HG02970 (cell line): ENCODE data around the gene PHACTR3.

ENCODE experiments used
- ATAC-seq: cut with Tn5 transposase; IDR thresholded peaks from one replicate; pipeline ENCODE4 v1.9.1; 2021; ENCODE audit warnings: mild to moderate bottlenecking, moderate library complexity, moderate number of reproducible peaks; ENCODE audit not compliant: unreplicated experiment, low FRiP score

Gene PHACTR3

DNA sequence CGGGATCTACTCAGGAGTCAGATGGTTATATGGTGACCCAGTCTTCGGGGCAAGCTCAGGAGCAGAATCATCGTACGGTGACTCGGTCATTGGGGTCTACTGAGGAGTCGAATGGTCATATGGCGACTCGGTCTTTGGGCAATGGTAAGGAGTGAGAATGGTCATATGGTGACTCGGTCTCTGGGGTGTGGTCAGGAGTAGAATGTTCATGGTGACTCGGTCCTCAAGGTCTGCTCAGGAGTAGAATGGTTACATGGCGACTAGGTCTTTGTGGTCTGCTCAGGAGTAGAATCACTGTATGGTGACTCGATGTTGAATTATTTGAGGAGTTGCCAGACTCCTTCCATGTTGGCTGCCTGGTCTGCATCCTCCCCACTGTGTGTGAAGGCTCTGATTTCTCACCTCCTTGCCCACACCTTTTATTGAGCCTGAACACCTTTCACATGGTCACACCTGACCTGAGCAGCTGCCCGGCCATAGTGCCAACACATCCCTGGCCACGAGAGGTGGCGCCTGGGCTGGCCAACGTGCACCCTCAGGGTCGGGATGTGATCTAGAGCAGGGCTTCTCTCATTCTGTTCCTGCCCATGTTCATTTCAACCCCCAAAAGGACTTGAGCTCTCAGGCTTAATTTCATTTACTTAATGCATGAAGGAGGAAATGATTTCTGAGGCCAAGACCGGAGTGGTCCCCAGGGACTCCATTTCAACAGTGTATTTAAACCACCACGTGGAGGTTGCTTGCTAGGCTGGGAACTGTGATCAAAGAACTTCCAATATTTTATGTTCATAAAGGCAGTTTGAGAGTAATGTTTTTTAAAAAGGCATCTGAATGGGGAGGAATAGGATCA, 119.5 kb downstream of the PHACTR3 start:
- no peak for ATAC-seq

GRCh38 chr20:59724457-59725366, 120.4 kb downstream of the PHACTR3 start:
- no peak for ATAC-seq

DNA sequence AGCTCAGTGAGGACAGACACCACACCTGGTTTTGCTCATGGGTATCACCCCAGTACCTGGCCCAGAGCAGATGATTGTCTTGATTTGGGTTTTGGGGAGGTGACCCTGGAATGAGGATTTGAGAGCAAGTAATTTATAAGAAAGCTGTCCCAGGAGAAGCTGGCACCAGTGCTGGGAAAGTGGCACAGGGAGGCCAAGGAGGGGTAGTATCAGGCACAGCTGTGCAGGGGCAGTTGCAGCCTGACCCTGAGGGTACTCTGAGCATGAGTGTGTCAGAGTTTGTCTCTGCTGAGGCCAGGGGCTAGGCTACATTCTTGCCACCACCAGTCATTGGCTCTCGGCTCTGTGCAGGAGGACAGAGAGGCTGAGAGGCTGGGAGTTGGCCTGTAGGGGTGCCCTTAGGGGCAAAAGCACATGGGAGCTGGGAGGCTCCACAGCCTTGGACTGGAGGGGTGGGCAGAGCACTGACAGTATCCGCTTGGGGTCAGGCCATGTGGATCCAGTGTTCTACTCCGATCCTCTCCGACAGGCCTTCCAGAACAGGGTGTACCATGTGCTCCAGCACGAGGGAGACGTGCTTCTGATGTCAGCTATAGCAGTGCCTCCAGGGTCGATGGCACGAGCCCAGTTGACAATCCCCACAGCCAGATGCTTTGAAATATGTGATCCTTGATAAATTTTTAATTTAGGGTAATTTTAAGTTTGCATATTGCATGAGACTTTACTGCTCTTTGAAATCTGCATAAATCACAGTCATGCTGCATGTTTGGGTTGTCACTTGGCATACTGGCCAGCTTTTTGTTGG, 121.3 kb downstream of the PHACTR3 start:
- ATAC-seq: no peak

DNA sequence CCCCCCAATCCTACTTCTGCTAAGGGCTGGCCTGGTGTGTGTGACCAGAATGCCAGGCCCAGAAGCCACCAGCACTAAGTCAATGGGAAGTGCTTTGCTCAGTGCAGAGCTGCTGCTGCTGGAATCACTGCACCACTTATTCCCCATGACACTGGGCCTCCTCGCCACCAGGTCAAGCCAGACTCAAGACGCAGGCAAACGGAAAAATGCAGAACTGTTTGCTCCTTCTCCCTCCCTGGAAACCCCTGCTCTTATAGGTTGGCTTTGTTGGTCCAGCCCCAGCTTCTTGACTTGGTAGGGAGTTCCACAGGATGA, 121.9 kb downstream of the PHACTR3 start:
- ATAC-seq: no peak

DNA sequence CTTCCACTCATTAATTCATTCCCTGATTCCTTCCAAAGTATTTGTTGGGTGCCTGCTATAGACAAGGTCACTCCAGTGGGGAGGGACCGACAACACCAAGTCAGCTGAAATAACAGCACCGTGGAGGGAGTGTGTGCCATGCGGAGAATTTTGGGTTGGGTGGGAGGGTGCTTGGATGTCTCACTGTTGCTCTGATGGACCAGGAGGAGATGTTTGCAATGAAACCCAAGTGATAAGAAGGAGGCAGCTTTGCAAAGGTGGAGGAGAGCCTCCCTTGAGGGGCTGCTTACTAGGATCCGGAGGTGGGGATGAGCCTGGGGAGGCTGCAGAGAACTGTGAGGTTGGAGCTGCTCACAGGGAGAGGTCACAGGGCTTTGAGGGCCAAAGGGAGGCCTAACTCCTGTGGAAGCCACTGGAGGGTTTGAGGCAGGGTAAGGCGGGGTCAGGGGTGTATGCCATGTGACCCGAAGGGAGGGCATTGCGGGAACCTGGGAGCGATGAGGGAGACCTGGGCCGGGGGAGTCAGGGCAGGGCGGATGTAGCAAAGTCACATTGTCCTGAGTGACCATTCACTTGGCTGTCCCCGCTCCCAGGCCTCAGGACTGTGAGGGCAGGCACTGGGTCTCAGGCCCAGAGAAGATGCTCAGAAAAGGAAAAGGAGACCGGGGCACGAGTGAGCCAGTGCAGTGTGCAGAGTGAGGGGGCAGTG, 124.5 kb downstream of the PHACTR3 start:
- no peak for ATAC-seq

DNA sequence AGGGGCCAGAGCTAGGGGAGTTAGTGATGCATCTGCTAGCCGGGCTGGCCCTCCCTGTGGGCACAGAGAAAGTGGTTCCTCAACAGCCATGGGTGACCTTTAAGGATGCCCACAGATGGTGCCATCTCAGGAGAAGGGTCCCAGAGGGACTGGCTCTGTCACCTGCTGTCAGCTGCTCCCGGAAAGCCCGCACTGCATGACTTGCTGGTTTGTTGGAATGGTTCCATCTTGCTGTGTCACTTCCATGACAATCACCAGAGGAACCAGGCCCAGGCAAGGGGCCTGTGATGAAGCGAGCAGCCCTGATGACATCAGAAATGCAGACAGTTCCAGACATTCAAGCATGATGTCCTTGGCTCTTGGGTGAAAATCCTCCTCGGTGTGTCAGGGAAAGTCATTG, 125.2 kb downstream of the PHACTR3 start:
- ATAC-seq: no peak

DNA sequence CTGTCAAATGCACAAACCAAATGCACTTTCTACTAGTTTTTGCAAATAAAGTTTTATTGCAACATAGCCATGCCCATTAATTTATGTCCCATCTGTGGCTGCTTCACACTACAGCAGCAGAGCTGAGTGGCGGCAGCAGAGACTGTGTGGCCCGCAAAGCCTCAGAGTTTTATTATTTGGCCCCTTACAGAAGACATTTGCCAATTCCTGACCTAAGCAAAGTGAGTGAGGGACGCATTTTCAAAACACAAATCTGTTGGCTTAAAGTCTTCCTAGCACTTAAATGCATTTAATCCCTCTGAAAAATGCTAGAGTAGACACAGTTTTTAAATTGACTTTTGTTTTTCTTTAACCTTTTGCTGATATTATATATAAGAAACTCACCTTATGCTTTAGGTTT, 126.4 kb downstream of the PHACTR3 start:
- ATAC-seq: no peak

DNA sequence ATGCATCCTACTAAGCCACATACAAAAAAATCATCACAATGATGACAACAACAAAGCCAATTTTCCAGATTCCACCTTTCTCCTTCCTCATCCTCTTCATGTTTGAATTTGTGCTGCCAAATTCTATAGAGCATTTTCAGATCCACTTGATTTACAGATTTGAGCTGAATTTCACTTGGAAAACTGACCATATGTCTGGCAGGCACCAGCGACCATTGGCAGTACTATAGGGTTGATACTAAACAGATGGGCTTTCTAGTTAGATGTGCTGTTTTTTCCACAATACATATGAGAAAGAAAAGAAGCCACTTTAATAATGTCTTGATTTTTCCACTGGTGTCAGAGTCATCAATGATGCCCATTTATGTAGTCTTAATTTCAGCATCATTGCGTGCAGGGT, 127.0 kb downstream of the PHACTR3 start:
- no peak for ATAC-seq

- ATAC-seq: no peak
Observed at GRCh38 chr20:59733351-59733750, 129.0 kb downstream of the PHACTR3 start.

- ATAC-seq: no peak
Observed at GRCh38 chr20:59735486-59735885, 131.1 kb downstream of the PHACTR3 start.

DNA sequence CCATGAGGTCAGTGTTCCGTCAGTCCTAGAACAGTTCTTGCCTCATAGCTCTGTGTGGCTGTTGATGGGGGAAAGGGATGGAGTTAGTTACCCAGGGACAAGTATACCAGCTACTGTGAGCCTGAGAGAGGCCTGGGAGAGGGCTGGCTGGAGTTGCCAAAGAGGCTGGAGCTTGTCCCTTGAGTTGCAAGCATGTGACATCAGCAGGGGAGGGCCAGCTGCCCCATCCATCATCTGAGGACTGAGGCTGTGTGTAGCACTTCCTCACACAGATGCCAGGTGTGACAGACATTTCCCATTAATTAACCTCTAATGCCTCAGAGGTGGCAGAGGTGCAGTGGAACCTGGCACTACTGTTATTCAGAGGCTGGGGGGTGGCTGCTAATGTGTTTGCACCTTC, 131.6 kb downstream of the PHACTR3 start:
- ATAC-seq: no peak

DNA sequence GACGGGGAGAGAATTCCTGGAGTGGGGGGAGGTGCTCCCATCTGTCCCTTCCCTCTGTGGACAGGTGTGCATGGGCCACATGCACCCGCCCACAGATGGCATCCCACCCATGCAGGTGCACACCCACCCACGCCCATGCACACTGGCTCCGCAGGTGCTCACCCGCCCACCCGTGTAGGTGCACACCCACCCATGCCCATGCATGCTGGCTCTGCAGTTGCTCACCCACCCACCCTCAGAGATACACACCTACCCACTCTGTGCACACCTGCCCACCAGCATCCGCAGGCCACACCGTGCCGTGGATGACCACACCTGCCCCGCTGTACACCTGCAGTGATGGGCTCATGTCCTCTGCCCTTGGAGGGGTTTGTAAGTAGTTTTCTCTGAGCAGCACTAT, 132.0 kb downstream of the PHACTR3 start:
- ATAC-seq: no peak

GRCh38 chr20:59737073-59737666, 132.8 kb downstream of the PHACTR3 start:
- no peak for ATAC-seq

- no peak for ATAC-seq
Observed at GRCh38 chr20:59737816-59738215, 133.5 kb downstream of the PHACTR3 start.

GRCh38 chr20:59738851-59739250, 134.5 kb downstream of the PHACTR3 start:
- no peak for ATAC-seq

- no peak for ATAC-seq
Observed at GRCh38 chr20:59740621-59741020, 136.3 kb downstream of the PHACTR3 start.

DNA sequence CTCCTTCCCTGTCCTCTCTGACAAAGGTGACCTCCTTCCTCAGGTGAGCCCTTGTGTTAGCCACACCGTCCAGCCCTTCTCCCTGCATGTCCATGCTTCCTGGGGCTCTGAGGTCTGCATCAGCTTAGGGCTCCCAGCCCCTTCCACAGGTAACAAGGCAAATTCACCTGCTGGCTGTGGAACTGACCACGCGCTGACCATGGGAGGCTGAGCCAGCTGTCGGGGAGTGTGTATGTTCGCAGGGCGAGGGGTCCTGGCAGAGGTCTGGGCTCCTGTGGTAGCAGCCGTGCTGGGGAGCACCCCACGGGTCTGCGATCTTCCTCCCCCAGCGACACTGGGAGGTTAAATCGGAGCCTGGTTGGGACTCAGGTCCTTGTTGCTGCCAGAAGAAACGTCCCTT, 136.7 kb downstream of the PHACTR3 start:
- no peak for ATAC-seq

DNA sequence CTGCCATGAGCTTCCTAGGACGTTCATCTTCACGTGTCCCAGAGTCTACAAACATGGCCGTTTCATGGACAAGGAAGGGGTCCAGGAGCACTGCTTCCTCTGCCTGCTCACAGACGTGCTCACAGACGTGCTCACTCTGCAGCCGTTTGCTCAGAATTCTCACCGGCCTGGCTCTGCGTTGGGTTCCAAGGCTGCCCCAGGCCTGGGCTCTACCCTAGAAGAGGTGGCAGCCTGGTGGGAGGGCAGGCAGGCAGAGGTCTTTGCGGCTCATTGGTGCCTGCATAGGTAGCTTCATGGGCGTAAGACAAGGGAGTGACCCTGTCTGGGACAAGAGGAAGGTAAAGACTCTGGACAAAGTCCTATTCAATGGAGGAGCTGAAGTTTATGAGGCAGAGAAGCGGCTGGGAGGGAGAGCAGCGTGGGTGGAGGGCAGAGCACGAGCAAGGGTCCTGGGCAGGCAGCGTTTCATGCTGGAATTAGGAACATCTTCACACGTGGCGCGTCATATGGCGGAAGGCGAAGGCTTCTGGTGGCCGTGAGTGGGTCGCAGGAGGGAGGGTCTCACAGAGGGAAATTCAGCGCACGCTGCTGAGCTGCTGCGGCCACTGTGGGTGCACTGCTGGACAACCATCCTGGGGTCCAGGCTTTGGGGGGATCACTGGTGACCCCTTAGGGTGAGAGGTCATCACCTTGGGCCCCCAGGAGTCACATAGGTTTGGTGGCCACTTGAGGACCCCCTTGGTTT, 138.2 kb downstream of the PHACTR3 start:
- no peak for ATAC-seq

DNA sequence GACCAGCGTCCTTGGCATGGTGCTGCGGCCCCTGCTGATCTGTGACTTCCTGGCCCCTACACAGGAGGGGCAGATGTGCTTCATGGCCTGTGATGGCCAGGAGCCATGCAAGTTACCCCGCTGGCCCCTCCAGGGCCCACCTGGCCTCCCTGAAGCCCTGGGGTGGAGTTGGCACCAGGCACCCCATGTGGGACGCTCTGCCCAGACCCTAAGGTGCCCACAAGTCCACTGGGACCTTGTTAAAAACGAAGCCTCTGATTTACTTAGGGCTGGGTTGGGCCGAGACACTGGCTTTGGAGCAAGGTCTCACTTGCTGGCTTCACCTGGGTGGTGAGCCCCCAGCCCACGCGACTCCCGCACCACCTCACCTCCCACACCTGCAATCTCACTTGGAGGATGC, 139.0 kb downstream of the PHACTR3 start:
- ATAC-seq: no peak
